Stimulated activated CD8-positive, alpha-beta memory T cell treated with anti-CD3 and anti-CD28 coated beads, Interleukin-4, amount 100 ng/mL, for 4 hours (primary cell): ENCODE results near the gene RPS19.
"Not testable (repeated sequence)": the region's sequence is repeated elsewhere in the genome, so short reads cannot be mapped to it uniquely, and the experiment has no call there.

Source experiments
- DNase-seq, 2 donors: peaks; one replicate each; pipeline ENCODE4 v3.0.0-alpha.2; 2020; ENCODE audit warnings: low read depth in 2 of 2, low spot score in 1 of 2

The RPS19 gene

DNA sequence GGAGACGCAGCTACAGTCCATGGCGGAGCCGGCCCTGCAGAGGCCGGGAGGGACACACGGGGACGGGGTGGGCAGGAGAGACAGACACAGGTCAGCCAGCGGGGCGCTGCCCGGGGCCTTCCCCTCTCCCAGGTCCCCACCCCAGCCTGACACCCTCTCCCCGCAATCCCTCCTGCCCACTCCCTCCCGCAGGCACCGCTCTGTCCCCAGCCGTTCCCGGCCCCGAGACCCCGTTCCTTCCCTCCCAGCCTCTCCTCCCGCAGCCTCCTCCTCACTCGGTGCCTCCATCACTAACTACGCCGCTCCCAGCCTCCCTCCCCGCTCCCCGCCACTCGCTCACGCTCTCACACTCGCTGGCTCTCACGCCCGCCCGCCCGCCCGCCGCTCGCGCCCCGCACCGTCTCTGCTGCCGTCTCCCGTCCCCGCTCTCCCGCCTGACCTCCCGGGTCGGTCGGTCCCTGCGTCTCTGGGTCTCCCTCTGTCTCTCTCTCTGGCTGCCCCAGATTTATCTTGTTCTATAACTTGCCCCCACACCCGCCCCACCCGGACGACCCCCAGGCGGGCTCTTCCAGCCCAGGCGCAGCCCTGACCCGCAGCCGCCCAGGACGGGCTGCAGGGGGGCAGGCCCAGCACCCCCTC is 53.0 kb downstream of the RPS19 start:
- DNase-seq: no peak

DNA sequence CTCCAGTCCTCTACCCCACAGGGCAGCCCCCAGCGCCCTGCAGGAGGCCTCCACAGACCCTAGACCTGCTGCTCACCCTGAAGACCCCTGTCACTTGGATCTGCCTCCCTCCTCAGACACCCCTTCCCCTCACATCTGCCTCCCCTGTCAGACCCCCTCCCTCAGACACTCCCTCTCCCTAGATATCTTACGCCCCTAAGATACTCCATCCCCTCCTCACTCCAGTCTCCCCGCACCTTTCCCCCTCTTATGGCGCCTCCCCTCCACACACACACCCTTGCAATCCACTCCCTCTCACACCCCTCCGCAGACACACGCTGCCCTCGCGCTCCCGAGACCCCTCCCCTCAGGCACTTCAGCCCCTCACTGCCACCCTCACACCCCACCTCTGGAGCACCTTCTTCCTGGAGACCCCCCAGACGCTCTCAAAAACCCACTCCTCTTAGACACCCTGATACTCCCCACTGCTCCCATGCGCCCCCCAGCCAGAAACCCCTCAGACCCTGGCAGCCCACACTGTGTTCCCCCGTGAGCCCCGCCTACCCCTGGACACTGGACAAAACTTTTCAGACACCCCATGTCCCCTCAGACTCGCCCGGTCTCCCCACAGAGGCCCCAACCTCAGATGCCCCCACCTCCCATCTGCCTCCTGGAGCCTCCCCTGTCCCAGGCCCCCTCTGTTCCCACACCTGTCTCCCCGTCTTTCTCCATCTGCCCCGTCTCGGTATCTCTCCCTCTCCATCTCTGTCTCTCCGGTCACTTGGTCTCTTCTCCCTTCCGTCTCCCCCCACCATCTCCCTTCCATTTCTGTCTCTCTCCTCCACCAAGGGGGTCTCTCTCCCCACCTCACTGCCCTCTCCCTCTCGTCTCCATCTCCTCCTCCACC is 53.7 kb downstream of the RPS19 start:
- no peak for DNase-seq

DNA sequence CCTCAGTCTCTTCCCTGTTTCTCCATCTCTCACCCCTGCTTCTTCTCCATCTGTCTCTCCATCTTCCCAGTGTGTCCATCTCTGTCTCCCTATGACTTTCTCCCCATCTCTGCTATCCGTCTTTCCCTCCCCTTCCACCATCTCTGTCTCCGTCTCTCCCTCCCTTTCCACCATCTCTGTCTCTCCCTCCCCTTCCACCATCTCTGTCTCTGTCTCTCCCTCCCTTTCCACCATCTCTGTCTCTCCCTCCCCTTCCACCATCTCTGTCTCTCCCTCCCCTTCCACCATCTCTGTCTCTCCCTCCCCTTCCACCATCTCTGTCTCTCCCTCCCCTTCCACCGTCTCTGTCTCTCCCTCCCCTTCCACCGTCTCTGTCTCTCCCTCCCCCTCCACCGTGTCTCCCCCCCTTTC is 54.4 kb downstream of the RPS19 start:
- DNase-seq: not testable (repeated sequence)

DNA sequence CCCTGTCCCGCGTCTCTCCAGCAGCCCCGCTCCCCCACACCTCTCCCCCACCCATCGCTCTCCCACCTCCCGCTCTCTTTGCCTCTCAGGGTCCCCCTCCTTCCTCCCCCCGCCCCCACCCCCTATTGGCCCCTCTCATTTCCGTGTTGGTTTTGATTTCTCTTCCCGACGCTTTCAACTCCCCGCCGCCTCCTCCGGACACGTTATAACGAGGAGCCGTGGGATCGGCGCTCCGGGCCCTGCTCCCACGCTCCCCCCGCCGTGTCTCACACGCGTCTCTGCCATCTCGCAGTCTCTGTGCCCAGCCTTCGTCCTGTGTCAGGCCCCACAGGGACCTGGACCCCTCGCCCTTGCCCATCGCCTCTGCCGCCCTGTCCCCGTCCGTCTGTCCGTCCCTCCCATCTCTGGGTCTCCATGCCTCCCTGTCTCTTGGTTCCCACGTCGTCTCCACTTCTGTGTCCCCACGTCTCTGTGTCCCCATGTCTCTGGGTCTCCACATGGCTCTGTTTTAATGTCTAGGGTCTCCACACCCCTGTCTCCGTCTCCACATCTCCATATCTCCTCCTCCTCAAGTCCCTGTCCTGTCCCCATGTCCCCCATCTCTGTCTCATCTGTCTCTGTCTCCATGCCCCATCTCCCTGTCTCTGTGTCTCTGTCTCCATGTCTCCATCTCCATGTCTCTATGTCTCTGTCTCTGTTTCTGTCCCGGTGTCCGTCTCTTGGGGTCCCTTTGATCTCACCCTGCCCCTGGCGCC is 55.1 kb downstream of the RPS19 start:
- no peak for DNase-seq

DNA sequence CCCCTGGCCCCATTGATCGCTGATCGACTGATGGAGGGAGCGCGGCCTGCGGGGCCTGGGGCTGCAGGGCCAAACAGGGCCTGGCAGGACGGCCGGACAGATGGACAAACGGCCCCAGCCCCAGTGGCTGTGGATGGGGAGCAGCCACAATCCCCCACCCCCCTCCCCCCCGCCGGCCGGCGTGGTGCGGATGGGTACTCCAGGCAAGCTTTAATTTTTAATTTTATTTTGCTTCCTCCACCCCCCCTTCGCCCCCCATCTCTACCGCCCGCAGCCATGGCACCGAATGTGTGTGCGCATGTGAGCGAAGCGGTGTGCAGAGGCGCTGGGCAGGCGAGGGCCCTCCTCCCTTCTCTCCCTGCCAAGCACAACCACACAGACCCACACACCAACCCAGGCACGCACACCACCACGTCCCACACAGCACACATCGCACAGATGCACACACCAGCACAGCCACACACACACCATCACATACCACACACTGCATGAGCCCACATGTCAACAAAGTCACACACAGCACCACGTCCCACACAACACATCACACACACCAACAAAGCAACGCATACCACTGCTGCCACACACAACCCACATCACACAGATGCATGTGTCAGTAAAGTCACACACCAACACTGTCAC is 55.8 kb downstream of the RPS19 start:
- no peak for DNase-seq

DNA sequence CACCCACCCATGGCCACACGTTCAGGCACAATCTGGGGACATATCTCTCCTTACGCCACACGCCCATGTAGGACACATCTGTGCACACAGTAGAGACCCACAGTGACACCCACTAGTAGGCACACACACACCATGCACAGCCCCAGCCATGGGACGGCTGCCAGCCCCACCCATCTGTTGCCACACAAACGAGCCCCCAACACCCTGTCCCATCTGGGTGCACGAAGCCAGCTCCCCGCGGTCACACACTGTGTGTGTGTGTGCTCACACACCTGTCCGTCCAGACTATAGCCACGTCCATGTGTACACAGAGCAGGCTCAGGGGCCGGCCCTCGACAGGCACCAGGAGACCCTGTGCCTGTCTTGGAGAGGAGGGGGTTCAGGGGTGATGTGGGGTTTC is 57.6 kb downstream of the RPS19 start:
- DNase-seq: no peak

DNA sequence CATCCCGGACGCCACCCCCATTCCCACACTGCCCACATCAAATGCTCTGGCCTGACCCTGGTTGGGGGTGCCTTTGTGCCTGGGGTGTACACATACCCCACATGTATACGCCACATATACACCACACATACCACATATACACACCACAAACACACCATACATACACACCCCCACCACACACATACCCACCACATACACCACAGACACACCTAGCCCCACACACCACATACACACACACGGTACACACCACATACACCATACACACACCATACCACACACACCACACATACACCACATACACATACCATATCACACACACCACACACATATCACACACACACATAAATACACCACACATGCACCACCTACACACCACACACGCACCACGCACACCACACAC is 58.0 kb downstream of the RPS19 start:
- DNase-seq: no peak

DNA sequence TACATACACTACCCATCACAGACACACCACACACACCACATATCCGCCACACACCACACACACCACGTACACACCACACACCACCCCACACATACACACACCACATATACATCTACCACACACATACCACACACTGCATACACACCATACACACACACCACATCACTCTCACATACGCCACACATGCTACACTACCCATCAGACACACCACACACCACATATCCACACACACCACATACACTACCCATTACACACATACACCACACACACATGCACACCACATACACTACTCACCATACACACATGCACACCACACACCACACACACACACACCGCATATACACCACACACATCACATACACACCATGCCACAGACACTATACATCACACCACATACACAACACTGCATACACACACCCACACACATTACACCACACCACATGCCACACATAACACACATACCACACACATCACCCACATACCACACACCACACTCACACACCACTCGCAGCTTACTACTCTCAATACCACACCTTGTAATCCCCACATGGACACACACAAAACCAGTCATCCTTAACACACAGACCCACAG is 58.7 kb downstream of the RPS19 start:
- DNase-seq: no peak

DNA sequence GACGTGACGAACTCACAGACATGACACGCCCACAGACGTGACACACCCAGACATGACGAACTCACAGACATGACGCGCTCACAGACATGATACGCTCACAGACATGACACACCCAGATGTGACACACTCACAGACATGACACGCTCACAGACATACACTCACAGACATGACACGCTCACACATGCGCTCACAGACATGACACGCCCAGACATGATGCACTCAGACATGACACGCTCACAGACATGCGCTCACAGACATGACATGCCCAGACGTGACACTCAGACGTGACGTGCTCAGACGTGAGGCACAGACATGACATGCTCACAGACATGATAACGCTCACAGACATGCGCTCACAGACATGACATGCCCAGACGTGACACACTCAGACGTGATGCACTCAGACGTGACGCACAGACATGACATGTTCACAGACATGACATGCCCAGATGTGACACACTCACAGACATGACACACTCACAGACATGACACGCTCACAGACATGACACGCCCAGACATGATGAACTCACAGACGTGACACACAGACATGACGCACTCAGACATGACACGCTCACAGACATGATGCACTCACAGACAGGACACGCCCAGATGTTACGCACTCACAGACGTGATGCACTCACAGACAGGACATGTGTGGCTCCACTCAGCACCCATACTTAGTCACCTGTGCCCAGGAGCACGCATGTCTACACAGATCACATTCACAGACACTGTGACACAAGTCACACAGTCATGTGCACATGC is 60.1 kb downstream of the RPS19 start:
- no peak for DNase-seq

DNA sequence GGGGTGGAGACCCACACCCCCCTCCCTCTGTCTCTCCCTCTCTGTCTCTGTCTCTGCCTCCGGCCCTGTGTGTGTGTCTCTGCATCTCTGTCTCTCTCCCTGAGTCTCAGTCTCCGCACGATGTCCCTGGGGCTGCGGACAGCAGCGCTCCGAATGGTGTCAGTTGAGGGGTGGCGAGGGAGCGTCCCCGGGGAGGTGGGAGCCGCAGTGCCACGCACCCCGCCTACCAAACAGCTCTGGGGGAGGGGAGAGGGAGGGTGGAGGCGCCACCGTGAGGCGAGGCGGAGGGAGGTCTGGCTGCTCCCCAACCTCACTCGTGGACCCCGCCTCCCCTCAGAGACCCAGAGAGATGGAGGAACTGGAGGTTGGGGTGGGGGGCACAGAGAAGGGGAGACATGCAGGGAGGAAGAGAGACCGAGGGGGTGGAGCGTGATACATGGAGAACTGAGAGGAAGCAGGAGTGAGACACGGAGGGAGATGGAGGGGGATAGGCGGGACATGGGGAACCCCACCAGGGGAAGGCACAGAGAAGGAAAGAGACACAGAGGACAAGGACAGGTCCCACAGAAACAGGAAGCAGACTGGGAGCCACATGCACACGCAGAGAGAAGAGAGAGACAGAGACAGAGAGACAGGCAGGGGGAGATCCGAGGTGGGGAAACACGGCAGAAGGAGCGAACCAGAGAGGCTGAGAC is 61.0 kb downstream of the RPS19 start:
- no peak for DNase-seq

DNA sequence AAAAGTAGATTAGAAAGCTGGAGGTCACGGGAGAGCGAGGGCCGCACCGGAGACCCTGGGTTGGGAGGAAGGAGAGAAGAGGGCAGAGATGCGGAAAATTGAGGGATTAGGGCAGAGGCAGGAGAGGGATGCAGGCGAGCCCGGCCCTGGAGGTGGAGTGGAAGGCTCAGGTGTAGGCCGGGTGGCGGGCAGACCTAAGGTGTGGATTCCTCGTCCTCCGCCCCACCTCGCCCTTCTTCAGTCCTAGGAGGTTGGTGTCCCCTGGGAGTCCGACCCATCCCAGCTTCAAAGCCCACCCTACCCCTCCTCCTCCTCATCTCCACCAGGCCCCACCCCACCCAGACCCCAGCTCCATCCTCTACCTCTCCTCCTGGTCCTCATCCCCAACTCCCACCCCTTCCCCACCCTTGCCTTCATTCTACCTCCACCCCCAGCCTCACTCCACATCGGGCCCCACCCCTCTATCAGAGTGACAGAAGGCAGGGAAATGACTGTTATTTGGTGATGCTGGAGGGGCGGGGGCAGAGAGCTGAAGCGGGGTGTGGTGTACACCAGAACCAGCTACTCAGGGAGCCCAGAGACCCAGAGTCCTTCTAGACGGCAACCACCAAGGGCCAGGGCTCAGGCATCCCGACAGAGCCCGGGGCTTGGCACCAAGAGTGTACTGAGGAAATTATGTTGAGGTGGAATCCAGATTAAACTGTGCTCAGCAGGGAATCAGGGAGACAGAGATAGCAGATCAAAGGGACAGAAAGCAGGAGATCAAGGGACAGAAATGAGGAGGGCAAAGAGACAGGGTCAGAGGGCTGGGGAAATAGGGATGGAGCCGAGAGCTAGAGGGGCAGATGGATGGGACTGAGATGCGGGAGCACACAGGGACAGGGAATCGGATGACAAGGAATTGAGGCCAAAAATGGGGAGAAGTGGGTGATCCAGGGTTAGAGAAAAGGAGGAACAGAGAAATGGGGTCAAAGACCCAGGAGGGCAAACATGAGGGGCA is 61.8 kb downstream of the RPS19 start:
- DNase-seq: no peak
